GM12878 (cell line): ENCODE results near the gene HAAO. TPM values are rescaled to one million over a fixed set of nuclear protein-coding genes. Genes with fewer than 3 reads are reported as not detected.

ENCODE experiments used
- ATAC-seq: fragments of 200-7000 bp; cut with Tn5 transposase; 3 replicates; pipeline ENCODE4 v1.9.1; 2020; ENCODE audit warnings: mild to moderate bottlenecking, moderate library complexity
- BruUV-seq: library from RNA; stranded (reverse); fragments of 400-500 nt; replicated peaks from 2 replicates; lab custom pipeline; 2021; lab: Mats Ljungman, UMichigan
- CTCF ChIA-PET: fragments of 300-600 bp; sonication (Branson Sonifier 250); formaldehyde crosslinking; extraction: SDS; loops from one replicate; lab custom pipeline; 2021; ENCODE audit warnings: inconsistent platforms; lab: Yijun Ruan, JAX
- POLR2A ChIA-PET: fragments of 350-600 bp; formaldehyde crosslinking; extraction: SDS; loops from one replicate; lab custom pipeline; 2021; ENCODE audit warnings: inconsistent platforms; lab: Charles Lee
- RAD21 ChIA-PET: fragments of 300-600 bp; sonication (Branson Sonifier 250); formaldehyde crosslinking; loops from one replicate; lab custom pipeline; 2023; ENCODE audit warnings: antibody characterized with exemption; ENCODE audit not compliant: unreplicated experiment; lab: Charles Lee
- SMC1A ChIA-PET: fragments of 300-600 bp; sonication (Branson Sonifier 250); formaldehyde crosslinking; loops from one replicate; lab custom pipeline; 2023; ENCODE audit not compliant: unreplicated experiment, uncharacterized antibody; lab: Charles Lee
- DNase-seq: peaks from one replicate; pipeline ENCODE4 v3.0.0-alpha.2; 2011; ENCODE audit warnings: low read depth, low spot score
- FAIRE-seq: peaks from 3 replicates; lab custom pipeline; 2011; peaks lifted over from hg19 to GRCh38; lab: Jason Lieb, UNC
- H2AFZ ChIP-seq: 2 replicates; pipeline ENCODE4 v1.6.0; 2011; ENCODE audit warnings: low read depth, low read length, control low read depth; ENCODE audit not compliant: control insufficient read depth
- H3K27ac ChIP-seq: 2 replicates; pipeline ENCODE4 v1.5.1; 2011; ENCODE audit warnings: control low read depth; ENCODE audit not compliant: control insufficient read depth, insufficient read depth
- H3K27me3 ChIP-seq, 2 experiments: replicated peaks in 1 of 2; 2 replicates each; pipeline versions ENCODE4 v1.6.0 to v1.6.1; 2011; ENCODE audit warnings: low read length in 1 of 2; ENCODE audit not compliant: control insufficient read depth in 2 of 2, insufficient read depth in 2 of 2
- H3K36me3 ChIP-seq, 2 experiments: 2 replicates each; pipeline ENCODE4 v1.5.1; 2011; ENCODE audit warnings: low read length in 1 of 2; ENCODE audit not compliant: control insufficient read depth in 2 of 2, insufficient read depth in 2 of 2
- H3K4me1 ChIP-seq: 2 replicates; pipeline ENCODE4 v1.6.1; 2011; ENCODE audit warnings: mild to moderate bottlenecking, low read length, moderate library complexity, mixed read lengths; ENCODE audit not compliant: control insufficient read depth, insufficient read depth
- H3K4me2 ChIP-seq: 2 replicates; pipeline ENCODE4 v1.6.0; 2011; ENCODE audit warnings: control low read depth; ENCODE audit not compliant: control insufficient read depth, insufficient read depth
- H3K4me3 ChIP-seq: fragments of 200-600 bp; sonication (generic); 2 replicates; pipeline ENCODE4 v1.5.1; 2016
- H3K79me2 ChIP-seq: 2 replicates; pipeline ENCODE4 v1.6.0; 2011; ENCODE audit warnings: low read length; ENCODE audit not compliant: control insufficient read depth, insufficient read depth
- H3K9ac ChIP-seq: 2 replicates; pipeline ENCODE4 v1.8.0; 2011; ENCODE audit warnings: low read length, control low read depth, mixed read lengths; ENCODE audit not compliant: control insufficient read depth, insufficient read depth
- H3K9me3 ChIP-seq: replicated peaks from 3 replicates; pipeline ENCODE4 v1.5.1; 2011; ENCODE audit warnings: mild to moderate bottlenecking, low read length; ENCODE audit not compliant: control insufficient read depth, insufficient read depth
- H4K20me1 ChIP-seq: 2 replicates; pipeline ENCODE4 v1.6.0; 2011; ENCODE audit not compliant: control insufficient read depth, insufficient read depth
- ASH2L ChIP-seq: fragments of 300-600, 200-600 bp; sonication (generic); IDR thresholded peaks from 2 replicates; pipeline ENCODE4 v1.6.1; 2017; ENCODE audit warnings: low read depth, mild to moderate bottlenecking, borderline replicate concordance
- BCL11A ChIP-seq: IDR thresholded peaks from 2 replicates; pipeline ENCODE4 v1.6.1; 2011; ENCODE audit warnings: low read depth, low read length
- BHLHE40 ChIP-seq, 2 experiments: fragments of 450-650 bp in 1 of 2; IDR thresholded peaks; 2 replicates each; pipeline ENCODE4 v1.6.1; 2011 to 2017; ENCODE audit warnings: low read depth in 2 of 2, borderline replicate concordance in 1 of 2, improper control_type of control experiment in 1 of 2, low read length in 1 of 2, mild to moderate bottlenecking in 1 of 2
- DPF2 ChIP-seq: fragments of 450-650 bp; IDR thresholded peaks from 2 replicates; pipeline ENCODE4 v1.6.1; 2017; ENCODE audit warnings: mild to moderate bottlenecking
- IKZF1 ChIP-seq: fragments of 450-650 bp; conservative IDR thresholded peaks from 2 replicates; pipeline ENCODE4 v1.6.1; 2017; ENCODE audit warnings: antibody characterized with exemption, mild to moderate bottlenecking
- KDM1A ChIP-seq: fragments of 200-600 bp; sonication (generic); IDR thresholded peaks from 2 replicates; pipeline ENCODE4 v1.6.1; 2016; ENCODE audit warnings: borderline replicate concordance
- MTA2 ChIP-seq: fragments of 450-650 bp; IDR thresholded peaks from 2 replicates; pipeline ENCODE4 v1.6.1; 2016; ENCODE audit warnings: low read depth, mild to moderate bottlenecking, moderate library complexity
- NBN ChIP-seq: fragments of 450-650 bp; IDR thresholded peaks from 2 replicates; pipeline ENCODE4 v1.6.1; 2016
- NFXL1 ChIP-seq: fragments of 450-650 bp; IDR thresholded peaks from 2 replicates; pipeline ENCODE4 v1.6.1; 2017; ENCODE audit warnings: antibody characterized with exemption, mild to moderate bottlenecking, borderline replicate concordance
- PAX5 ChIP-seq: IDR thresholded peaks from 2 replicates; pipeline ENCODE4 v1.6.1; 2011; ENCODE audit warnings: low read depth, low read length, borderline replicate concordance
- SMARCA5 ChIP-seq: fragments of 450-650 bp; IDR thresholded peaks from 2 replicates; pipeline ENCODE4 v1.6.1; 2017; ENCODE audit warnings: mild to moderate bottlenecking
- YY1 ChIP-seq: IDR thresholded peaks from 2 replicates; pipeline ENCODE4 v1.6.1; 2011; ENCODE audit warnings: low read depth, mild to moderate bottlenecking, low read length
- WGBS: methylation state at CpG from one replicate; pipeline ENCODE4 v1.1.6; 2016; ENCODE audit warnings: low lambda C conversion rate; ENCODE audit not compliant: insufficient replicate concordance, insufficient coverage; ENCODE audit errors: missing lambda C conversion rate; 5-methylcytosine and 5-hydroxymethylcytosine counted together
- in situ Hi-C: fragments of 300-500 bp; cut with MboI; formaldehyde crosslinking; loops from 9 replicates; pipeline ENCODE4 v1.14.3; 2018; ENCODE audit warnings: mixed read lengths
- intact Hi-C: fragments of 100-400 bp; cut with micrococcal nuclease; formaldehyde crosslinking; loops from one replicate; pipeline ENCODE4 v1.14.2; 2022; ENCODE audit not compliant: unreplicated experiment
- polyA plus RNA-seq, 11 experiments: library from polyadenylated mRNA; depleted of rRNA in 4 of 11; unstranded in 6 of 11; stranded (reverse) in 5 of 11; fragments of >200 nt; fragmentation: Nextera tagmentation in 4 of 11; fragmentation: Illumina TruSeq in 1 of 11; extraction: Ambion mirVana in 4 of 11; extraction: Trizol in 1 of 11; gene quantifications; 1 replicate in 1 of 11; 2 replicates in 10 of 11; pipeline versions ENCODE4 v1.2.1 to v1.2.3, GENCODE V29; 2011 to 2016; ENCODE audit warnings: inconsistent platforms in 2 of 11, missing spikeins in 2 of 11, low read depth in 1 of 11
- total RNA-seq, 4 experiments: library from RNA; depleted of rRNA in 3 of 4; stranded (reverse); fragments of >200 nt in 3 of 4; fragmentation: Illumina TruSeq in 1 of 4; extraction: Trizol in 1 of 4; gene quantifications; 2 replicates each; pipeline versions ENCODE4 v1.2.1 to v1.2.3, GENCODE V29; 2013 to 2021
- TF ChIP-seq, protein P1 (sequence below): fragments of 450-650 bp; formaldehyde crosslinking; IDR thresholded peaks from 2 replicates; pipeline ENCODE4 v1.4.0; 2020; ENCODE audit warnings: mild to moderate bottlenecking, moderate library complexity
- TF ChIP-seq, protein P2 (sequence below): fragments of 450-650 bp; IDR thresholded peaks from 2 replicates; pipeline ENCODE4 v1.6.1; 2016; ENCODE audit warnings: mild to moderate bottlenecking

The HAAO gene
- total and polyA plus RNA-seq, 10 of the 15 experiments (the other 5 are each of a cell fraction or from before 2014, with no cell fraction given): 4.3 to 58.7 (median 26.8) TPM

DNA sequence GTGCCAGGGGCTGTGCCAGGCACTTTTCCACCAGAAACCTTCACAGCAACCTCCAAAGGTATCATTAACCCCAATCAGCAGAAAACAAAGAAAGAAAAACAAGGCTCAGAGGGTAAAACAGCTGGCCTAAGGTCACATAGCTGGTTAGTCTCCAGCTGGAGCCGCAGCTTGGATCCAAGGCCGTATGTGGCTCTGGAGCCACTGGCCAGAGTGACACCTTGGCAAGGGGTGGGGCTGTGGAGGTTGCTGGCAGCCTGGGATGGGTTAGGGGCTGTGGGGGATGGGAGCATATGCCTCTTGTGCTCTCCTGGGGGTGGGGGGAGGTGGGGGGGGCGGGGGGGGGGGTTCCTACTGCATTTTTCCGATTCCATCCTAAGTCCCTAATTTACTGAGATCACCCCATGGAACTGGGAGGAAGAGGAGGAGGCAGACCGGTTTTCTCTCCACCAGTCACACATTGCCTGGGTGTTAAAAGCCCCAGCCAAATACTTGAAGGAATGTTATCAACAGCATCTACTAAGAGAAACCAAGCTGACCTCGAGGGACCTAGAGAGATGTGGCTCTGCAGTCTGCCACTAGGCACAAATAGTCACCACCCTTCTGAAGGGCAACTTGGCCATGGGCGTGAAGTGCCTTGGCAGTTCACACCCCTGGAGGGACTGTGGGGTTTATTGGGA is 8.0 kb downstream of the HAAO start:
- DNase-seq (no peak), ATAC-seq (no peak), FAIRE-seq (no peak)
- no TSS peak for BruUV-seq
- ChIA-PET POLR2A (interaction anchor here (0.5 to 0.7 kb wide), 2 partner anchors 7 to 9 kb away, joined by 4 to 5 read pairs; no protein-coding TSS in a partner anchor), CTCF (interaction anchor here (0.7 to 1.0 kb wide), 2 partner anchors 8 to 10 kb away, joined by 4 read pairs; no protein-coding TSS in a partner anchor), SMC1A (interaction anchor here (1.1 to 2.3 kb wide), 2 partner anchors 9 to 10 kb away, joined by 4 to 7 read pairs; no protein-coding TSS in a partner anchor), RAD21 (interaction anchor here (2.5 kb wide), 1 partner anchor 10 kb away, joined by 6 read pairs; no protein-coding TSS in a partner anchor)
- Histone ChIP-seq H3K9ac (no peak overlapping the region), H3K4me3 (no peak overlapping the region), H3K27me3 (no peaks in the 10 kb centered on the region), H3K4me1 (peaks cover 7% of the 10 kb centered on the region), H3K36me3 (no peaks in the 10 kb centered on the region; a peak in 1 of 4 replicates), H3K4me2 (no peak overlapping the region), H2AFZ (no peak overlapping the region), H3K9me3 (no peaks in the 10 kb centered on the region), H4K20me1 (no peaks in the 10 kb centered on the region), H3K27ac (no peak overlapping the region), H3K79me2 (no peaks in the 10 kb centered on the region)
- intact Hi-C loops (no loop called here), in situ Hi-C loops (no loop called here)
- 80% methylated on average over 5 of the region's 7 CpGs for WGBS
- TF ChIP-seq DPF2 (no peak), NBN (no peak), BCL11A (no peak), SMARCA5 (no peak), ASH2L (no peak), MTA2 (no peak), KDM1A (no peak), PAX5 (no peak), BHLHE40 (IDR thresholded peaks at IDR 0.05; ENCODE audit: borderline replicate concordance in 1 of 2, low read depth in 2 of 2, low read length in 1 of 2) (no peak), YY1 (no peak), IKZF1 (no peak), NFXL1 (no peak)
- TF ChIP-seq, protein P1, sequence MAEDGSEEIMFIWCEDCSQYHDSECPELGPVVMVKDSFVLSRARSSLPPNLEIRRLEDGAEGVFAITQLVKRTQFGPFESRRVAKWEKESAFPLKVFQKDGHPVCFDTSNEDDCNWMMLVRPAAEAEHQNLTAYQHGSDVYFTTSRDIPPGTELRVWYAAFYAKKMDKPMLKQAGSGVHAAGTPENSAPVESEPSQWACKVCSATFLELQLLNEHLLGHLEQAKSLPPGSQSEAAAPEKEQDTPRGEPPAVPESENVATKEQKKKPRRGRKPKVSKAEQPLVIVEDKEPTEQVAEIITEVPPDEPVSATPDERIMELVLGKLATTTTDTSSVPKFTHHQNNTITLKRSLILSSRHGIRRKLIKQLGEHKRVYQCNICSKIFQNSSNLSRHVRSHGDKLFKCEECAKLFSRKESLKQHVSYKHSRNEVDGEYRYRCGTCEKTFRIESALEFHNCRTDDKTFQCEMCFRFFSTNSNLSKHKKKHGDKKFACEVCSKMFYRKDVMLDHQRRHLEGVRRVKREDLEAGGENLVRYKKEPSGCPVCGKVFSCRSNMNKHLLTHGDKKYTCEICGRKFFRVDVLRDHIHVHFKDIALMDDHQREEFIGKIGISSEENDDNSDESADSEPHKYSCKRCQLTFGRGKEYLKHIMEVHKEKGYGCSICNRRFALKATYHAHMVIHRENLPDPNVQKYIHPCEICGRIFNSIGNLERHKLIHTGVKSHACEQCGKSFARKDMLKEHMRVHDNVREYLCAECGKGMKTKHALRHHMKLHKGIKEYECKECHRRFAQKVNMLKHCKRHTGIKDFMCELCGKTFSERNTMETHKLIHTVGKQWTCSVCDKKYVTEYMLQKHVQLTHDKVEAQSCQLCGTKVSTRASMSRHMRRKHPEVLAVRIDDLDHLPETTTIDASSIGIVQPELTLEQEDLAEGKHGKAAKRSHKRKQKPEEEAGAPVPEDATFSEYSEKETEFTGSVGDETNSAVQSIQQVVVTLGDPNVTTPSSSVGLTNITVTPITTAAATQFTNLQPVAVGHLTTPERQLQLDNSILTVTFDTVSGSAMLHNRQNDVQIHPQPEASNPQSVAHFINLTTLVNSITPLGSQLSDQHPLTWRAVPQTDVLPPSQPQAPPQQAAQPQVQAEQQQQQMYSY (CRISPR knock-in tag): no peak
- TF ChIP-seq, protein P2, sequence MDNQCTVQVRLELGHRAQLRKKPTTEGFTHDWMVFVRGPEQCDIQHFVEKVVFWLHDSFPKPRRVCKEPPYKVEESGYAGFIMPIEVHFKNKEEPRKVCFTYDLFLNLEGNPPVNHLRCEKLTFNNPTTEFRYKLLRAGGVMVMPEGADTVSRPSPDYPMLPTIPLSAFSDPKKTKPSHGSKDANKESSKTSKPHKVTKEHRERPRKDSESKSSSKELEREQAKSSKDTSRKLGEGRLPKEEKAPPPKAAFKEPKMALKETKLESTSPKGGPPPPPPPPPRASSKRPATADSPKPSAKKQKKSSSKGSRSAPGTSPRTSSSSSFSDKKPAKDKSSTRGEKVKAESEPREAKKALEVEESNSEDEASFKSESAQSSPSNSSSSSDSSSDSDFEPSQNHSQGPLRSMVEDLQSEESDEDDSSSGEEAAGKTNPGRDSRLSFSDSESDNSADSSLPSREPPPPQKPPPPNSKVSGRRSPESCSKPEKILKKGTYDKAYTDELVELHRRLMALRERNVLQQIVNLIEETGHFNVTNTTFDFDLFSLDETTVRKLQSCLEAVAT: no peak
- TF ChIP-seq, all 136 proteins: peak for 0
